Astrocyte of the spinal cord (primary cell): ENCODE measurements around the gene TMEM179.

Experiments used
- DNase-seq: peaks from one replicate; pipeline ENCODE4 v3.0.0; 2011; ENCODE audit warnings: low read depth, low spot score
- H3K4me3 ChIP-seq: 2 replicates; pipeline ENCODE4 v1.5.1; 2011; ENCODE audit warnings: low read depth, mild to moderate bottlenecking, low read length, moderate library complexity
- in situ Hi-C: cut with HindIII; loops from 2 replicates; pipeline ENCODE4 v1.10.0; 2017; ENCODE audit warnings: low sequenced_read_pairs
- TF ChIP-seq, protein P1 (sequence below): IDR thresholded peaks from 2 replicates; pipeline ENCODE4 v1.5.1; 2012; ENCODE audit warnings: low read depth, mild to moderate bottlenecking, low read length, inconsistent platforms

The TMEM179 gene

DNA sequence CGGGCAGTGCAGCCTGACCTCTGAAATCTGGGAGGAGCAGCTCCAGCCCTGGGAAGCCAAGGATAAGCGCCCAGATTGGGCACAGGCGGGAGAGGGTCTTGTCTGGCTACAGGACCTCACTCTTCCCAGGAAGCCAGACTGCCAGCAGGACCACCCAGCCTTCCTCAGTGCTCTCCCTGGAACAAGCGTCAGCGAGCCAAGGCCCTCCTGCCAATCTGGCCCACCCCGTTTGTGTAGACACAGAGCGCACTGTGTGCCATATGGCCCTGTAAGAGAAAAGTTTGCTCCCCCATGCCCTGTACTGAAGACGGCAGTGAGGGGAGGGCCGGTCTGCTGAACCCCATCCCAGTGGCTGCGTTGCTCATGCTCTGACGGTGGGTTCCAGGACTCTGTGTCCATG lies 26.3 kb downstream of the TMEM179 start:
- TF ChIP-seq, protein P1, sequence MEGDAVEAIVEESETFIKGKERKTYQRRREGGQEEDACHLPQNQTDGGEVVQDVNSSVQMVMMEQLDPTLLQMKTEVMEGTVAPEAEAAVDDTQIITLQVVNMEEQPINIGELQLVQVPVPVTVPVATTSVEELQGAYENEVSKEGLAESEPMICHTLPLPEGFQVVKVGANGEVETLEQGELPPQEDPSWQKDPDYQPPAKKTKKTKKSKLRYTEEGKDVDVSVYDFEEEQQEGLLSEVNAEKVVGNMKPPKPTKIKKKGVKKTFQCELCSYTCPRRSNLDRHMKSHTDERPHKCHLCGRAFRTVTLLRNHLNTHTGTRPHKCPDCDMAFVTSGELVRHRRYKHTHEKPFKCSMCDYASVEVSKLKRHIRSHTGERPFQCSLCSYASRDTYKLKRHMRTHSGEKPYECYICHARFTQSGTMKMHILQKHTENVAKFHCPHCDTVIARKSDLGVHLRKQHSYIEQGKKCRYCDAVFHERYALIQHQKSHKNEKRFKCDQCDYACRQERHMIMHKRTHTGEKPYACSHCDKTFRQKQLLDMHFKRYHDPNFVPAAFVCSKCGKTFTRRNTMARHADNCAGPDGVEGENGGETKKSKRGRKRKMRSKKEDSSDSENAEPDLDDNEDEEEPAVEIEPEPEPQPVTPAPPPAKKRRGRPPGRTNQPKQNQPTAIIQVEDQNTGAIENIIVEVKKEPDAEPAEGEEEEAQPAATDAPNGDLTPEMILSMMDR = no peak
- DNase-seq = no peak
- in situ Hi-C loops = no loop called here
- no peak overlapping the region for H3K4me3 ChIP-seq

DNA sequence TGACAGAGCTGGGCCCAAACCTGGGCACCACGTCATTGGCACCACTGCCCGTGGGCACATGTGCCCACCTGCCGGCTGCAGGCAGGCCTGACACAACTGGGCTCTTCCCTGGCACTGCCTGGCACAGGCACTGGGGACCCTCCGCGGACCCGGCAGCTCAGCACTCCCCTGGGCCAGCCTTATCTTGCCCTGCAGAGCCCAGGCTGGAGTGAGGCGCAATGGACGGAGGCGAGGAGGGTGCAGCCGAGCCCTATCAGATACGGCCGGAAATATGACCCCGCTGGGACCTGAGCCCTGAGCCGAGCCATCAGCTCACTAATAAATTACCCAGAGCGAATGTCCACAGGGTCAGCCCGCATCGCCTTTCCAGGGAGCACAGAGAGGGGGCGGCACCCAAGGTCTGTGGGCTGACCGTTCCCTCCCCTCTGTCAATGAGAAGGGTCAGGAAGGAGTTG lies 26.7 kb downstream of the TMEM179 start:
- in situ Hi-C loops = no loop called here
- no peak overlapping the region for H3K4me3 ChIP-seq
- TF ChIP-seq, protein P1 = no peak
- no peak for DNase-seq

DNA sequence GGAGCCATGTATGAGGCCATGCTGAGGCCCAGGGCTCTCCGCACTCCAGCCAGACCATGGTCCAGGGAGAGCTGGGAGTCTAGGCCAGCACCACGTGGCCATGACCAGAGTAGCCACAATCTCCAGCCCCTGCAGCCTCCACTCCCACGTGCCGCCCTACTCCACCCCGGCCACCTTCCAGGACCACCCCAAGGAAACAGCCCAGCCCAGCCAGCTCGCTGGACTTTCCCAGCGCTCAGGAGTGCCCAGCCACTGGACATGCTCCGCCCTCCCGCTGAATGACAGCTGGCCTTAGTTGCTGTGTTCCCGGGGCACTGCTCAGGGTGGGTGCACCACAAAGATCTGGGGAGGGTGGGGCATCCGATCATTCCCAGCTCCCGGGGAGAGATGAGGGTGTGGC lies 27.1 kb downstream of the TMEM179 start:
- TF ChIP-seq, protein P1 = no peak
- in situ Hi-C loops = no loop called here
- no peak for DNase-seq
- H3K4me3 ChIP-seq = no peak overlapping the region

DNA sequence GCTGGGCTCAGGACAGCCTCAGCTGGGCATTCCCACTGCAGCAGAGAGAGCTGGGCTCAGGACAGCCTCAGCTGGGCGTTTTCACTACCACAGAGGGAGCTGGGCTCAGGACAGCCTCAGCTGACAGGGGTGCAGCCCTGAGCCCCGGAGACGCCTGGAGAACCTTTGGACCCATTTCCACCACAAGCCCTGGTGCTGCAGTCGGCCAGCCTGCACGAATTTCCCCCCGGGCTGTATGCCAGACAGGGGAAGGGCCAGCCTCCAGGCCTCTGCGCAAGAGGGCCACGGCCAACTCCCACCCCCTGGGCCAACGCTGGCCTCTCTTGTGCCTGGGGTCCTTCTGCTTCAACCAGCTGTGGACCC lies 27.6 kb downstream of the TMEM179 start:
- no peak for DNase-seq
- in situ Hi-C loops = no loop called here
- TF ChIP-seq, protein P1 = no peak
- no peak overlapping the region for H3K4me3 ChIP-seq

DNA sequence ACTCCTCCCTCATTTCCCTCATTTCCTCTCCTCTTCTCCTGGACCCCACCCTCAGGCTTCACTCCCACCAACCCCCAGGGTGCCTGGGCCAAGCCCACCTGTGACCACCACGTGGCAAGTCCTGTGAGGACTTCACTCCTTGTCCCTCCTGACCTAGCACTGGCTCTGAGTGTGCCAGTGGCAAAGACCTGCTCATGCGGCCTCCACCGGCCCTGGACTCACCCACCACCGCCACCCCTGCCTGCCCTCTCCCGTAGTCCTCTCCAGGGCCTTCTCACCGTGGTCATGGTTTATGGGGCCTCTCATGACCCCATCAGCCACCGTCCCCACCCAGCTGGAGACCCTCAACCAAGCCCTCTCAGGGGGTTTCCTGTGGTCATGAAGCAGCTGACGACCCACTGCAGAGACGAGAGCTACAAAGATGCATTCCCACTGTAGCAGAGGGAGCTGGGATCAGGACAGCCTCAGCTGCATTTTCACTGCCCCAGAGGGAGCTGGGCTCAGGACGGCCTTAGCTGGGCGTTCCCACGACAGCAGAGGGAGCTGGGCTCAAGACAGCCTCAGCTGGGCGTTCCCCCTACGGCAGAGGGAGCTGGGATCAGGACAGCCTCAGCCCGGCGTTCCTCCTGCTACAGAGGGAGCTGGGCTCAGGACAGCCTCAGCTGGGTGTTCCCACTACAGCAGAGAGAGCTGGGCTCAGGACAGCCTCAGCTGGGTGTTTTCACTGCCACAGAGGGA lies 28.2 kb downstream of the TMEM179 start:
- in situ Hi-C loops = no loop called here
- DNase-seq = no peak
- TF ChIP-seq, protein P1 = no peak
- no peak overlapping the region for H3K4me3 ChIP-seq

DNA sequence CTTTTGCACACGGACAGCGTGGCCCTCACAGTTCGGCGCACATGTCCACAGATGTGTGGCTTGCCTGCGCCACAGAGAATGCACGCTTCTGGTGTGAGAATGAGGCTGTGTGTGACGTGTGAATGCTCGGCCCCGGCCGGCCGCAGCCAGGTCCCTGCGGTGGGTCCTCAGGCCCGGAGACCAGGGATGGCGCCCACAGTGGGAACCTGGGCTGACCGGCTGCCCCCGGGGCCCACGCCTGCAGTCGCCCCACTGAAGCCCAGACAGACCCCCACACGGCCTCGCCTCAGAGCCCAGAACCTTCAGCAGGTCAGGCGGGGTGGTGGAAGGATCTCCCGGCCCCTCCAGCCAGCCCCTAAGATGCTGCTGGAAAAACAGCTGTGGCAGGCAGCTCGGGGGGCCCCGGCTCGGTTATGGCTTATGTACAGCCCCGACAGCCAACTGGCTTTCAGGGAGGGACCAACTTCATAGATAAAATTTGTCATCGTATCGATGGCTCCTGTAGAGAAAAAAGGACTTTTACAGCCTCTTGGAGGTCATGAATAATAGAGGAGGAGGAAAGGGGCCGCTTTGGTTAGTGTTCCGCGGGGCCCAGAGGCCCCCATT lies 29.5 kb downstream of the TMEM179 start:
- no peak overlapping the region for H3K4me3 ChIP-seq
- DNase-seq = no peak
- TF ChIP-seq, protein P1 = no peak
- in situ Hi-C loops = no loop called here
